Measurements from ENCODE around the gene FAF1.
"Not testable (repeated sequence)": the region's sequence is repeated elsewhere in the genome, so short reads cannot be mapped to it uniquely, and the experiment has no call there.

Gene FAF1

DNA sequence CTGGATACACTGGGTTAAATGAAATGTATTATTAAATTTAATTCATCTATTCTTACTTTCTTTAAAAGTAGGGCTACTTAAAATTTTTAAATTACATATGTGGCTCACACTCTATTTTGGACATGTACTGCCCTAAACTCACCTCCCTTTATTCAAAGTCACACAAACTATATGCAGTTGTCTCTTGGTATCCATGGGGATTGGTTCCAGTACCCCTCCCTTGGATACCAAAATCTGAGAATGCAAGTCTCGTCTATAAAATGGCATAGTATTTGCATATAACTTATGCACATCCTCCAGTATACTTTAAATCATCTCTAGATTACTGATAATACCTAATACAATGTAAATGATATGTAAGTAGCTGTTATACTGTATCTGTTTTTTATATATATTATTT, 57.6 kb downstream of the FAF1 start:
- Histone ChIP-seq H3K4me3 (replicated peaks; ENCODE audit: low read depth, low read length) (no peak overlapping the region), H3K36me3 (ENCODE audit: control insufficient read depth, insufficient read depth, low read length) (no peaks in the 10 kb centered on the region), H3K27me3 (replicated peaks; ENCODE audit: control insufficient read depth, insufficient read depth, low read length) (no peaks in the 10 kb centered on the region)
- DNase-seq (ENCODE audit: extremely low read depth, insufficient read length): no peak
- TF ChIP-seq, protein P1, sequence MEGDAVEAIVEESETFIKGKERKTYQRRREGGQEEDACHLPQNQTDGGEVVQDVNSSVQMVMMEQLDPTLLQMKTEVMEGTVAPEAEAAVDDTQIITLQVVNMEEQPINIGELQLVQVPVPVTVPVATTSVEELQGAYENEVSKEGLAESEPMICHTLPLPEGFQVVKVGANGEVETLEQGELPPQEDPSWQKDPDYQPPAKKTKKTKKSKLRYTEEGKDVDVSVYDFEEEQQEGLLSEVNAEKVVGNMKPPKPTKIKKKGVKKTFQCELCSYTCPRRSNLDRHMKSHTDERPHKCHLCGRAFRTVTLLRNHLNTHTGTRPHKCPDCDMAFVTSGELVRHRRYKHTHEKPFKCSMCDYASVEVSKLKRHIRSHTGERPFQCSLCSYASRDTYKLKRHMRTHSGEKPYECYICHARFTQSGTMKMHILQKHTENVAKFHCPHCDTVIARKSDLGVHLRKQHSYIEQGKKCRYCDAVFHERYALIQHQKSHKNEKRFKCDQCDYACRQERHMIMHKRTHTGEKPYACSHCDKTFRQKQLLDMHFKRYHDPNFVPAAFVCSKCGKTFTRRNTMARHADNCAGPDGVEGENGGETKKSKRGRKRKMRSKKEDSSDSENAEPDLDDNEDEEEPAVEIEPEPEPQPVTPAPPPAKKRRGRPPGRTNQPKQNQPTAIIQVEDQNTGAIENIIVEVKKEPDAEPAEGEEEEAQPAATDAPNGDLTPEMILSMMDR (IDR thresholded peaks at IDR 0.05; ENCODE audit: insufficient read depth, low read length, poor library complexity, severe bottlenecking): no peak

DNA sequence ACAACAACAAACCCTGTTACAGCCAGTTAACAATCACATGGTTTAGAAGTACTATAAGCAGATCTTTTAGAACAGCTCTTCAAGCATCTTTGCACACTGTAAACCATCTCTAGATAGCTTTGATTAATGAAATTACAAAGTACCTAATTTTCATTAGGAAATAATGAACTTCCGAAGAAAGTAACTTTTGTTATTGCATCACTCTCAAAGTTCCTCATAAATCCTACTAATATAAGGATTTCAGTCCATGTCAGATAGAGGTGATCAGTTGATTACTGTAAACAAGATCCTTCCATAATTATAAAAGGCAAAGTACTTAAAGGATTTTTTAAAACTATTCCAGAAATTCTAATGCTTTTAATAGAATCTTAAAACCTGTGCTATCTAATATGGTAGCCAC, 58.2 kb downstream of the FAF1 start:
- Histone ChIP-seq H3K36me3 (ENCODE audit: control insufficient read depth, insufficient read depth, low read length) (no peaks in the 10 kb centered on the region), H3K4me3 (replicated peaks; ENCODE audit: low read depth, low read length) (no peak overlapping the region), H3K27me3 (replicated peaks; ENCODE audit: control insufficient read depth, insufficient read depth, low read length) (no peaks in the 10 kb centered on the region)
- DNase-seq (ENCODE audit: extremely low read depth, insufficient read length): no peak
- TF ChIP-seq, protein P1 (IDR thresholded peaks at IDR 0.05; ENCODE audit: insufficient read depth, low read length, poor library complexity, severe bottlenecking): no peak

DNA sequence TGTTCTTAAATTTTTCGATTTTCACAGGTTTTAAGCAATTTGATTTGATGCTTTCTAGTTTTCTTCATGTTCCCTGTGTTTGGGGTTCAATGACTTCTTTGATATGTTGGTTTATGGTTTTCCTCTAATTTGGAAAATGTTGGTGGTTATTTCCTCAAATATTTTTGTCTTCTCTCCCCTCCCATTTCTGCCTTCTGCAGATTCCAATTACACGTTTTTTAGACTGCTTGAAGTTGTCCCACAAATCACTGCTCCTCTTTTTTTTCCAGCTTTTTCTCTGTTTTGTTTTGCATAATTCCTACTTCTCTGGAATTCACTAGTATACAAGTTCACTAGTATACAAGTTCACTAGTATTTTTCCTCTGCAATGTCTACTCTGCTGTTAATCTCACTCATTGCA, 61.3 kb downstream of the FAF1 start:
- TF ChIP-seq, protein P1 (IDR thresholded peaks at IDR 0.05; ENCODE audit: insufficient read depth, low read length, poor library complexity, severe bottlenecking): no peak
- no peak for DNase-seq (ENCODE audit: extremely low read depth, insufficient read length)
- Histone ChIP-seq H3K27me3 (replicated peaks; ENCODE audit: control insufficient read depth, insufficient read depth, low read length) (no peaks in the 10 kb centered on the region), H3K36me3 (ENCODE audit: control insufficient read depth, insufficient read depth, low read length) (no peaks in the 10 kb centered on the region), H3K4me3 (replicated peaks; ENCODE audit: low read depth, low read length) (no peak overlapping the region)

DNA sequence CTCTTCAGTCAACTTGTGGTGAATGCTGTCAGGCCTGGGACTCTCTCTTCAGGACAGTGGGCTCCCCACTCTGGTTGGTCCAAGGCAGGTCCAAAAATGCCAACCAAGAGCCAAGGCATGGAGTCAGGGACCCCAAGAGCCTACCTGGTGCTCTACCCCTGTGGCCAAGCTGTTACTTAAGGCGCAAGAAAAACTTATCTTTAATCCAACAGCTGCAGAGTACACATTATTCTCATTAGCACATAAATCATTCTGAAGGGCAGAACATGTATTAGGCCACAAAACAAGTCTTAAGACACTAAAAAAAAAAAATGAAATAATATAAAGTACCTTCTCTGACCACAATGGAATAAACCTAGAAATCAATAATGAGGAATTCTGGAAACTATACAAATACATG, 65.7 kb downstream of the FAF1 start:
- Histone ChIP-seq H3K27me3 (replicated peaks; ENCODE audit: control insufficient read depth, insufficient read depth, low read length) (no peaks in the 10 kb centered on the region), H3K36me3 (ENCODE audit: control insufficient read depth, insufficient read depth, low read length) (no peaks in the 10 kb centered on the region), H3K4me3 (replicated peaks; ENCODE audit: low read depth, low read length) (no peak overlapping the region)
- TF ChIP-seq, protein P1 (IDR thresholded peaks at IDR 0.05; ENCODE audit: insufficient read depth, low read length, poor library complexity, severe bottlenecking): no peak
- DNase-seq (ENCODE audit: extremely low read depth, insufficient read length): no peak

DNA sequence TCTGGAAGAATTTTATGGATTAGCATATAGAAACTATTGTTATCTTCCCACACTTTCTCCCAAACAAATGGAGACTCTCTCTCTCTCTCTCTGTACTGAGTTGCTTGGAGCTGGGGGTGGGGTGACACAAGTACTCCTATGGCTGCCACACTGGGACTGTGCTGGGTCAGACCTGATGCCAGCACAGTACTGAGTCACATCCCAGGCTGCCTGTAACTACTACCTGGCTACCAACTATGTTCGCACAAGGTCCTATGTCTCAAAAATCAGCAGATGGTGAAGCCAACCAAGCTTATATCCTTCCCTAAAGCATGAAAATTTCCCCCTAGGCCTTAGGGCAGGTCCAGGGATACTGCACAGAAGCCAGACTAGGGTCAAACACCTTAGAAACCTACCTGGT, 66.6 kb downstream of the FAF1 start:
- Histone ChIP-seq H3K36me3 (ENCODE audit: control insufficient read depth, insufficient read depth, low read length) (no peaks in the 10 kb centered on the region), H3K4me3 (replicated peaks; ENCODE audit: low read depth, low read length) (no peak overlapping the region), H3K27me3 (replicated peaks; ENCODE audit: control insufficient read depth, insufficient read depth, low read length) (no peaks in the 10 kb centered on the region)
- TF ChIP-seq, protein P1 (IDR thresholded peaks at IDR 0.05; ENCODE audit: insufficient read depth, low read length, poor library complexity, severe bottlenecking): no peak
- DNase-seq (ENCODE audit: extremely low read depth, insufficient read length): no peak

DNA sequence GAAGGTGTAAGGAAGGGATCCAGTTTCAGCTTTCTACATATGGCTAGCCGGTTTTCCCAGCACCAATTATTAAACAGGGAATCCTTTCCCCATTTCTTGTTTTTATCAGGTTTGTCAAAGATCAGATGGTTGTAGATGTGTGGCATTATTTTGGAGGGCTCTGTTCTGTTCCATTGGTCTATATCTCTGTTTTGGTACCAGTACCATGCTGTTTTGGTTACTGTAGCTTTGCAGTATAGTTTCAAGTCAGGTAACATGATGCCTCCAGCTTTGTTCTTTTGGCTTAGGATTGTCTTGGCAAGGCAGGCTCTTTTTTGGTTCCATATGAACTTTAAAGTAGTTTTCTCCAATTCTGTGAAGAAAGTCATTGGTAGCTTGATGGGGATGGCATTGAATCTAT, 72.5 kb downstream of the FAF1 start:
- not testable (repeated sequence) for H3K36me3 ChIP-seq (ENCODE audit: control insufficient read depth, insufficient read depth, low read length); H3K27me3 ChIP-seq (replicated peaks; ENCODE audit: control insufficient read depth, insufficient read depth, low read length); H3K4me3 ChIP-seq (replicated peaks; ENCODE audit: low read depth, low read length); DNase-seq (ENCODE audit: extremely low read depth, insufficient read length)
